GM10266 (cell line): ENCODE data around the gene NFKB1.

Experiments
- DNase-seq: peaks from one replicate; pipeline ENCODE4 v3.0.0; 2012; ENCODE audit errors: extremely low spot score
- CTCF ChIP-seq: IDR thresholded peaks from 2 replicates; pipeline ENCODE4 v1.5.1; 2012; ENCODE audit warnings: mild to moderate bottlenecking, low read depth; ENCODE audit not compliant: control insufficient read depth, insufficient read depth; ENCODE audit errors: missing control alignments

Gene NFKB1

GRCh38 chr4:102586002-102586643 is 85.0 kb downstream of the NFKB1 start:
- DNase-seq = no peak
- TF ChIP-seq CTCF = no peak

DNA sequence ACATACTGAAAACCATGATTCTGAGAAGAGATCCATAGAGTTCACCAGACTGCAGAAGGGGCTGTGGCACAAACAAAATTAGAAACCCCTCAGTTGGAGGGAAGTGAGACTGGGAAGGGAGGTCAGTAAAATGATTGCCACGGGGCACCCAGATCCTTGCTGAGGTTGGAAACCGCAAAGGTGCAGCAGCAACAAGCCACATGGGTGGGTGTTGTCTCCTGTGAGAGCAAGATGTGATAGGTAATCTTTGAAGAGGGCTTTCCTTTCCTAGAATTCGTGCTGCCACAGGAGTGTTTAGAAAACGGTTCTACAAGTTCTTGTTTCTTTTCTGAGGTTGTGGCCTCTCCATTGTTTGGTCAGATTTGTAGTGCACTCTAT is 85.5 kb downstream of the NFKB1 start:
- DNase-seq = no peak
- TF ChIP-seq CTCF = no peak

DNA sequence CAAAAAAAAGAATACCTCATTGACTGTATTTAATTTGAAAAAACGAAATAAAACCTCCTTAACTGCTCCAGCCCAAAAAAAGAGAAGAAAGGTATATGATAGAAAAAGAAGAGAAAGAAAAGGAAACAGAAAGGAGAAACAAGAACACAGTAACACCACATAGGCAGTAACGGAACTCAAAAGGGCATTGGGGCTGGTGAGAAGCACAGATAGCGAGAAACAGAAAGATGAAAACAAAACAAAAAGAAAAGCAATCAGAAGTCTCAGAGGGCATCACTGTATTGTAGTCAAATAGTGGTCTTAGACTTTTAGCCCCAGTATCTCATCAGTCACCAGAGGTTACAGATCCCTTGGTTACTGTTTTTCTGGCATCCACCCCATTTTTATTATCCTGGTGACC is 88.6 kb downstream of the NFKB1 start:
- TF ChIP-seq CTCF = no peak
- DNase-seq = no peak

DNA sequence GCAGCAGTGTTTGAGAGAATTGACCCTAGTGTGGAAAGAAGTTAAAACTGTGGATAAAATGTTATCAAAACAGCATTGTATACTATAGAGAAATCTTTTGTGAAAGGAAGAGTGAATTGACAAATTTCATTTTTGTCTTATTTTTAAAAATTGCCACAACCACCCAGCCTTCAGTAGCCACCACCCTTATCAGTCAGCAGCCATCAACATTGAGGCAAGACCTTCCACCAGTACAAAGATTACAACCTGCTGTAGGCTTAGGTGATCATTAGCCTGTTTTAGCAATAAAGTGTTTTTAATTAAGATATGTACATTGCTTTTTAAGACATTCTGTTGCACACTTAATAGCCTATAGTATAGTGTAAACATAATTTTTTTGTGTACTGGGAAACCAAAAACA is 91.1 kb downstream of the NFKB1 start:
- no peak for DNase-seq
- no peak for TF ChIP-seq CTCF

DNA sequence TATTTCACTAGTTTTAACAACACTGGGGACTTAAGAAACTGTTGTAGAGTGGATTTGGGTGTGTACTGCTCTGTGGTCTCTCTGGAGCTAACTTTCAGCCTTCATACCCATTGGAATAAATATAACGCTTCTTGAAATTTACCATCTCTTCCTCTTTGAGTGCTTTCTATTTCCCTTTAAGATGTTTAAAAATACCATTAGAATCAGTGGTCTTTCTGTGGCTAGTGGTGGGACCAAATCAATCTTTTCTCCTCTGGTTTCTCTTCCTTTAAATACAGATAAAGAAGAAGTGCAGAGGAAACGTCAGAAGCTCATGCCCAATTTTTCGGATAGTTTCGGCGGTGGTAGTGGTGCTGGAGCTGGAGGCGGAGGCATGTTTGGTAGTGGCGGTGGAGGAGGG is 92.0 kb downstream of the NFKB1 start:
- no peak for DNase-seq
- no peak for TF ChIP-seq CTCF

DNA sequence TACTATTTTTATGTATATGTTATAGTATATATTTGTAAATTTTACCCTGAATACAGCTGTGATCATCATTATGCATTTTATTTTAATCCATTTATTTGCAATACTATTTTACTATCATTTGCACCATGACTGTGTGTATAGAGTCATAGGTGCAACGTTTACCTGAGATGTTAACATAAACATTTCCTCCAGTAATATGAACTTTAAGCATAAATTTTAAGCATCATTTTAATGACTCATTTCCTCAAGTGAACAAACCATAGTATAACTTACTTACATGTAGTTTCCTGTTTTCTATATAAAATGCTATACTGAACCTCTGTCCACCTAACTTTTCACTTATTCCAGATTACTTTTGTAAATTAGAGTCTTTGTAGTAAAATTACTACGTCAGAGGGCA is 92.8 kb downstream of the NFKB1 start:
- no peak for TF ChIP-seq CTCF
- DNase-seq = no peak

- no peak for TF ChIP-seq CTCF
- no peak for DNase-seq
These were observed 95.4 kb downstream of the NFKB1 start for GRCh38 chr4:102596532-102596931.
